Right forelimb (tissue), 1 donor: ENCODE measurements around the gene MS4A4A.

ENCODE experiments used
- DNase-seq: peaks from one replicate; pipeline ENCODE4 v3.0.0-alpha.2; 2018

MS4A4A gene

GRCh38 chr11:60303661-60304060 lies 23.2 kb downstream of the MS4A4A start:
- DNase-seq, result no peak

DNA sequence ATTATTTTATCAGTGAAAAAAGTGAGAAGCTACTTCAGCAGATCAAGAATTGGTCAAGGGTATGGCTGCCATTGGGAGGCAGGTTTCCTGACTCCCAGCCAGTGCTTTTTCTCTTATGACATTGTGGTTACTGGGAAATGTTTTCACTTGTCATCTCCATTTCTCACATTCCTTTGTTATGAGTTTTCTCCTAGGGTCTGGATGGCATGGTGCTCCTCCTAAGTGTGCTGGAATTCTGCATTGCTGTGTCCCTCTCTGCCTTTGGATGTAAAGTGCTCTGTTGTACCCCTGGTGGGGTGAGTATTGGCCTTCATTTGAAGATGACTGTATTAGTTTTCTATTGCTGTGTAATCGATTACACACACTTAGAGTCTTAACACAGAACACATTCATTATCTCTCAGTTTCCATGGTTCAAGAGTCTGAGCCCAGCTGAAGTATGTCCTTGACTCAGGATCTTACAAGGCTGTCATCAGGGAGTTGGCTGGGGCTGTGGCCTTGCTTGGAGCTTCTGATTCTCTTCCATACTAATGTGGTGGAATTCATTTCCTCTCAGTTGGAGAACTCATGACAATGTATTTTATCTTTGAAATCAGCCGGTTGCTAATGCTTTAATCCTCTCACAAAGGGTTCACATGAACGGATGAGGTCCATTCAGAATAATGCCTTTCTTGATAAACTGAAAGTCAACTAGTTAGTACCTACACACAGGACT lies 25.6 kb downstream of the MS4A4A start:
- no peak for DNase-seq

GRCh38 chr11:60307507-60308195 lies 27.2 kb downstream of the MS4A4A start:
- DNase-seq, result no peak

- no peak for DNase-seq
These were observed 30.0 kb downstream of the MS4A4A start for GRCh38 chr11:60310407-60310998.

GRCh38 chr11:60314635-60315321 lies 34.3 kb downstream of the MS4A4A start:
- no peak for DNase-seq

DNA sequence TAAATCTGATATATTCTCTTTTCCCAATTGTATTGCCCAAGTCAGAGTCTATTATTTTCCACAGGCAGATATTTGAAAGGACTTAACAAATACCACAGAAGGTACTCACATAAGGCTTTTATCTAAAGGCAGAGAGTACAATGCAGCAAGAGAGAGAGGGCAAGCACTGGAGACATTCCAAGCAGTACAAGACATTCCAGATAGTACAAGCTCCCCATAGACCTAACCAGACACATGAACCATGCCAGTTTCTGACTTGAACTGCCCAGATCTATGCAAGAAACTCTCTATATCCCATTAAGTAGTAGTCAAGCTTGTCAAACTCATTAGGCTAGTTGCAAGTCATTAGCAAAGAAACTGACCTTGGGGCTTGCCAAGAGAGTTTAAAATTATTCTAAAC lies 35.4 kb downstream of the MS4A4A start:
- no peak for DNase-seq

DNA sequence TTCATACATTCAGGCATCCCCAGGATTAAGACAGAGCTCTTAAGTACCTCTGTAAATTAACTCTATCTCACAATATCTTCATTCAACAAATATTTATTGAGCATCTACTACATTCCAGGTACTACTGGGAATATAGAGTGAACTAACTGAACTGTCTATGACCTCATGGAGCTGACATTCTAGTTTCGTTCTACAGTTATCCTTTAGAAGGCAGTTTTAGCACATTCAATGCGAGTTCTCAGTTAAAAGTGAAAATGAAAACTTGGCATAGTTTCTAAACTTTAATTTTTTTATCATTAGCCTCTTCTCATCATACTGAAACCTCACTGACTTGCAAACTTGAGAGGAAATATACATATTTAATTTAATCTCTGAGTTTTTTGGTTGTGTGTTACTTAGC lies 35.9 kb downstream of the MS4A4A start:
- no peak for DNase-seq

DNA sequence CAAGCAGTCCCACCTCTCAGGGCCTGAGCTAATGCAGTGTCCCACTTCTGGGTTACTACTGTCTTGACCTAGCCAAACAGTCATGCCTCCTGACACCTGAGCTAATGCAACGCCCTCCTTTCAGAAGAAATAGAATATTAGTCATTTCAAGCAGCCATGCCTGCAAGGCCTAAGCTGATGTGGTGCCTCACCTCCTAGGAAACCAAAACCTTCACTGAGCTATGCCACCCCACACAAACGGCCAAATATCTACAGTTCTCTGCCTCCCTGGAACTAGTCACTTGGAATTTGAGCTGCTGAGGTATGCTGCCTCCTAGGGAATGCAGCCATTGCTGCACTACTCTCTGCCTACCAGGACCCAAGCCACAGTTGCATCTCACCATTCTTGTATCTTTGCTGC lies 38.3 kb downstream of the MS4A4A start:
- DNase-seq, result no peak

DNA sequence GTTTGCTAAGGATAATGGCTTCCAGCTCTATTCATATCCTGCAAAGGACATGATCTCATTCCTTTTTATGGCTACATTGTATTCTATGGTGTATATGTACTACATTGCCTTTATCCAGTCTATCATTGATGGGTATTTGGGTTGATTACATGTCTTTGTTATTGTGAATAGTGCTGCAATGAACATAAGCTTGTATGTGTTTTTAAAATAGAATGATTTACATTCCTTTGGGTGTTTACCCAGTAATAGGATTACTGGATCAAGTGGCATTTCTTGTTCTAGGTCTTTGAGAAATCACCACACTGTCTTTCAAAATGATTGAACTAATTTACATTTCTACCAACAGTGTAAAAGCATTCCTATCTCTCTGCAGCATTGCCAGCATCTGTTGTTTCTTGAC lies 40.6 kb downstream of the MS4A4A start:
- DNase-seq, result no peak

GRCh38 chr11:60326955-60327354 lies 46.5 kb downstream of the MS4A4A start, which contains the start of gene MS4A6E:
Gene MS4A6E, plus strand, starts transcription at chr11:60327255. Its CDS starts 7,641 bp downstream, at chr11:60334896.
- DNase-seq, result no peak

DNA sequence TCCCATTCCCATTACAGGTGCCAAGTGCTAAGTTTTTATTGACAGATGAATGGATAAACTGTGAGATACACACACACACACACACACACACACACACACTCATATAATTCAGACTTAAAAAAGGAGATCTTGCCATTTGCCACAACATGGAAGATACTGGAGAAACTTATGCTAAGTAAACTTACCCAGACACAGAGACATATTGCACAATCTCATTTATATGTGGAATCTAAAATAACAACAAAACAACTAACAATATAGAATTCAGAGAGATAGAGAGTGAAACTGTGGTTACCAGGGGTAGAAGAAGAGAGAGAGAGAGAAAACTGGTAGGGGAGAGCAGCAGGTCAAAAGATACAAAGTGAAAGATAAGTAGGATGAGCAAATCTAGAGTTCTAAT lies 48.0 kb downstream of the MS4A4A start:
- no peak for DNase-seq

GRCh38 chr11:60332846-60333245 lies 52.4 kb downstream of the MS4A4A start:
- no peak for DNase-seq

DNA sequence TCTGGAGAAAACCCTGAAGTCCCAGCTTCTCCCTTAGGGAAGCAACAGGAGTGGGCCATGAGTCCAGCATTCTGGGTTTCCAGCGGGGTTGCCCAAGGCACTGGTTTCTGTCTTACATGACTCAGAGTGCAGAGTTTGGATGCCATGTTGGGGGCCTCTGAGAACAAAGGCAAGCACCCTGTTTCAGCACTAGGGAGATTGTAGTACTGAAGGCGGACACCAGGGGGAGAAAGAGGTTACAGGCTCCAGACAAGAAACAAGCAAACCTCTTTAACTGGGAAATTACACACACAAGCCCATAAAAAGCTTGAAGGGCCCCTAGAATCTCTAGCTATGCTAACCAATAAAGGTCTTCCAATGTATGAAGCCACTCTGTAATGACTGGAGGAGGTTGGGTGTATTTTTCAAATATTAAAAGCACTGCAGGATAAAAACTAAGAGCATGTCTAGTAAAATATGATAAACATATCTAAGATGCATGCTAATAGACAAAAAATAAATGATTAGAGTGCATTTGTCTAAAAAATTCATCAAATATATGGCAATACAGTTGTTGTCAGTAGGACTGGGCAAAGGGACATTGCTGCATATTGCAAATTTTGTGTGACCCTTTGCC lies 53.6 kb downstream of the MS4A4A start:
- peak; percentile 52 for DNase-seq

GRCh38 chr11:60336767-60337391 lies 56.4 kb downstream of the MS4A4A start:
- DNase-seq, result no peak

DNA sequence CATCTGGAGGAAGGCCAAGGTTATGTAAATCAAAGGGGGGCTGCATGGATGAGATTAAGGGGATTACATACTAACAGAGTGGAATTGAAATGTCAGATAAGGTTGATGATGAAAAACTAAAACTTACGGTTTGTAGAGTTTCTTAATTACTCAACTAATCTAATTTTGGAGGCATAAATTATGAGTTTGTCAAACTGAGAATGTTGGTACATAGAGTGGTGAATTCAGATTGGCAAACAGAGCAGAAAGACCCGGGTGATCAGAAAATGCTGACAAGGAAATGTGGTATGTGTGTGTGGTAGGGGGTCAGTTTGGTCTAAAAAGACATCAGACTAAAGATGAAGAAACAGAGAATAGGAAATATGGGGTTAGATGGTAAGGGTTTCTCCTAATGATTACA lies 57.6 kb downstream of the MS4A4A start:
- no peak for DNase-seq

GRCh38 chr11:60339356-60339755 lies 58.9 kb downstream of the MS4A4A start:
- DNase-seq, result no peak

GRCh38 chr11:60343094-60343704 lies 62.7 kb downstream of the MS4A4A start:
- DNase-seq, result no peak

GRCh38 chr11:60344146-60344545 lies 63.7 kb downstream of the MS4A4A start:
- no peak for DNase-seq

GRCh38 chr11:60345489-60345888 lies 65.0 kb downstream of the MS4A4A start:
- DNase-seq, result no peak

DNA sequence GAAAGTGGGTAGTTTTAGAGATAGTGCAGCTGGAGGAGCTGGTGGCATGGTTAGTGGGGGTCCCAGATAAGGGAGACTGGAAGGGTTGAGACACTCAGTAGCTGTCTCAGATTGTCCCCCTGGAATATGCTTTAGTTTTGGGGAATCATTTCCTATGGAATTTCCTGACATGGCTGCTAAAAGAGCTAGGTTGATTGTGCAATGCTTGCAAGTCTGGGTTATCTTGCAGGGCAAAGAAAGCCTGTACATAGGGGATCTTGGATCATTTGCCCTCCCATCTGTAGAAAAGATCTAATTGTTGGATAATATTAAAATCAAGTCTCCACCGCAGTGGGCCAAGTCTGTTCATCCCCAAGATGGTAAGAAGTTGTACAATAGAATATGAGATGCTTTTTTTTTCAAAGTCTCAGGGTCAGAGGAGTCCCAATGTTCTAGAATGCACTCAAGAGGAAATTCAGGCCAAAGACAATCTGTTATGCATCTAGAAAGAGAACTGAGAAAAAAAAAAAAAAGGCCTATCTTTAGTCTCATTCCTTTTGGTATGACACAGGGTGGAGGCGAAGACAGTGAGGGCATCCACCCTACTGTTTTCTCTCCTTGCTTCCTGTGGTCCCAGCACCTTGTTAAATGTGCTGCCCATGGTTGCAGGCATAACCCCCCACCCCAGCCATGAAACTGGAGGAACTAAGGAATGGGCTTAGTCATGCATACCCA lies 66.8 kb downstream of the MS4A4A start:
- no peak for DNase-seq

GRCh38 chr11:60348116-60348515 lies 67.7 kb downstream of the MS4A4A start:
- DNase-seq, result no peak
